ENCODE measurements around the gene STX16. TPM values are rescaled to one million over a fixed set of nuclear protein-coding genes. Genes with fewer than 3 reads are reported as not detected.

The STX16 gene
- total RNA-seq, 1 donor from 2014 or later: 24.7 TPM

GRCh38 chr20:58621906-58622548, 29.1 kb upstream of the STX16 start:
- TF ChIP-seq CTCF (IDR thresholded peaks at IDR 0.05): no peak
- H3K9me3 ChIP-seq: no peaks in the 10 kb centered on the region
- H3K27me3 ChIP-seq: no peaks in the 10 kb centered on the region
- no peak for DNase-seq (ENCODE audit: low spot score in 2 of 2)
- H3K4me3 ChIP-seq: no peak overlapping the region
- no peaks in the 10 kb centered on the region for H3K36me3 ChIP-seq
- intact Hi-C loops (cut with DNase I): no loop called here
- H3K27ac ChIP-seq: no peak overlapping the region
- peaks cover 0 to 9% of the 10 kb centered on the region in 2 donors for H3K4me1 ChIP-seq

GRCh38 chr20:58622671-58623578, 28.2 kb upstream of the STX16 start:
- Histone ChIP-seq H3K36me3 (no peaks in the 10 kb centered on the region), H3K9me3 (no peaks in the 10 kb centered on the region), H3K4me3 (no peak overlapping the region), H3K27me3 (no peaks in the 10 kb centered on the region), H3K4me1 (peaks cover 0 to 9% of the 10 kb centered on the region in 2 donors), H3K27ac (no peak overlapping the region)
- intact Hi-C loops (cut with DNase I): no loop called here
- DNase-seq (ENCODE audit: low spot score in 2 of 2): no peak
- TF ChIP-seq CTCF (IDR thresholded peaks at IDR 0.05): no peak

- TF ChIP-seq CTCF (IDR thresholded peaks at IDR 0.05): no peak
- Histone ChIP-seq H3K4me3 (no peak overlapping the region), H3K9me3 (no peaks in the 10 kb centered on the region), H3K36me3 (no peaks in the 10 kb centered on the region), H3K4me1 (peaks cover 0 to 5% of the 10 kb centered on the region in 2 donors), H3K27me3 (no peaks in the 10 kb centered on the region), H3K27ac (no peak overlapping the region)
- peak in 1 of 2 donors; percentile 86 for DNase-seq (ENCODE audit: low spot score in 2 of 2)
- intact Hi-C loops (cut with DNase I): no loop called here
Measured at GRCh38 chr20:58623579-58624473, 27.3 kb upstream of the STX16 start.

GRCh38 chr20:58624687-58625086, 26.4 kb upstream of the STX16 start:
- Histone ChIP-seq H3K27ac (no peak overlapping the region), H3K4me1 (peaks cover 0 to 3% of the 10 kb centered on the region in 2 donors), H3K4me3 (no peak overlapping the region), H3K27me3 (no peaks in the 10 kb centered on the region), H3K9me3 (no peaks in the 10 kb centered on the region), H3K36me3 (no peaks in the 10 kb centered on the region)
- no peak for DNase-seq (ENCODE audit: low spot score in 2 of 2)
- intact Hi-C loops (cut with DNase I): no loop called here
- TF ChIP-seq CTCF (IDR thresholded peaks at IDR 0.05): no peak

- Histone ChIP-seq H3K27me3 (no peaks in the 10 kb centered on the region), H3K9me3 (no peaks in the 10 kb centered on the region), H3K4me1 (peaks cover 0 to 3% of the 10 kb centered on the region in 2 donors), H3K27ac (no peak overlapping the region), H3K4me3 (no peak overlapping the region), H3K36me3 (no peaks in the 10 kb centered on the region)
- intact Hi-C loops (cut with DNase I): no loop called here
- no peak for DNase-seq (ENCODE audit: low spot score in 2 of 2)
- TF ChIP-seq CTCF (IDR thresholded peaks at IDR 0.05): no peak
Measured at GRCh38 chr20:58625585-58625984, 25.5 kb upstream of the STX16 start.
